Stimulated activated CD8-positive, alpha-beta memory T cell treated with anti-CD3 and anti-CD28 coated beads, Interleukin-4, amount 100 ng/mL, for 48 hours (primary cell): ENCODE results near the gene RUSC1.

Experiments used
- DNase-seq: peaks from one replicate; pipeline ENCODE4 v3.0.0-alpha.2; 2020

Gene RUSC1

GRCh38 chr1:155323729-155324036 is 3.0 kb downstream of the RUSC1 start:
- peak; percentile 90 for DNase-seq

- DNase-seq: peak; percentile 95
These were observed 3.5 kb downstream of the RUSC1 start for GRCh38 chr1:155324037-155324716.

GRCh38 chr1:155324717-155325602 is 4.3 kb downstream of the RUSC1 start:
- DNase-seq: peak; percentile 47

- no peak for DNase-seq
These were observed 4.9 kb downstream of the RUSC1 start for GRCh38 chr1:155325603-155325893.

- DNase-seq: no peak
These were observed 5.4 kb downstream of the RUSC1 start for GRCh38 chr1:155326020-155326526.

GRCh38 chr1:155326631-155327037 is 5.9 kb downstream of the RUSC1 start:
- DNase-seq: no peak

GRCh38 chr1:155327981-155328380 is 7.3 kb downstream of the RUSC1 start:
- DNase-seq: no peak

- peak; percentile 11 for DNase-seq
These were observed 8.2 kb downstream of the RUSC1 start for GRCh38 chr1:155328856-155329255.

- peak; percentile 21 for DNase-seq
These were observed 9.4 kb downstream of the RUSC1 start for GRCh38 chr1:155329980-155330598.

- no peak for DNase-seq
These were observed 14.3 kb downstream of the RUSC1 start for GRCh38 chr1:155334962-155335361.

GRCh38 chr1:155339515-155340097 is 18.9 kb downstream of the RUSC1 start:
- no peak for DNase-seq

- no peak for DNase-seq
These were observed 22.1 kb downstream of the RUSC1 start for GRCh38 chr1:155342842-155343241.

- no peak for DNase-seq
These were observed 31.9 kb downstream of the RUSC1 start for GRCh38 chr1:155352631-155353030.

- no peak for DNase-seq
These were observed 39.4 kb downstream of the RUSC1 start for GRCh38 chr1:155360051-155360450.

GRCh38 chr1:155379180-155379579 is 58.5 kb downstream of the RUSC1 start:
- no peak for DNase-seq

- DNase-seq: no peak
These were observed 59.0 kb downstream of the RUSC1 start for GRCh38 chr1:155379631-155380090.
